Measurements from ENCODE around the gene RNASEH2B. TPM values are rescaled to one million over a fixed set of nuclear protein-coding genes. Genes with fewer than 3 reads are reported as not detected.

RNASEH2B gene
- total RNA-seq, 1 experiment from 2014 or later: 80.7 TPM

DNA sequence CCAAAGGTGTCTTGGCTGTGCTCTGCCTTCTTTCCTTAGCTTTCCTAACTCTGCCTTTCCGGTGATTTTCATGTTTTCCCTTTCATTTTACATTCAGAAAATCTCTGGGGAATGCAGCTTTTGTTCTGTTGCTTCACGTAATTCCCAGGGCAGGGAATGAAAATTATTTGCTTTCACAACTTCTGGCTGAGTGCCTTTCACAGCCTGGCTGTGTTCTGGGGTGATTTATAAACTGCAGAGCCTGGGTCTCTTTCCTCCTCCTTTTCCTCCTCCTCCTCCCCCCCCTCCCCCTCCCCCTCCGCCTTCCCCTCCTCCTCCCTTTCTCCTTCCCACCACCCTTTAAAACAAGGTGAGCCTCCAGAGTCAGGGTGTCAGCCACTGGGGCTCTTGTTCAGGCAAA lies 84.3 kb downstream of the RNASEH2B start:
- intact Hi-C loops (cut with micrococcal nuclease; ENCODE audit: unreplicated experiment): no loop called here
- H3K27me3 ChIP-seq (replicated peaks; ENCODE audit: insufficient read depth, low read depth, low read length, poor library complexity): no peaks in the 10 kb centered on the region
- no peaks in the 10 kb centered on the region for H3K36me3 ChIP-seq (ENCODE audit: insufficient read depth, low read length, poor library complexity, severe bottlenecking)
- ChIA-PET CTCF (no interaction called here), POLR2A (ENCODE audit: low non-redundant PET) (no interaction called here)
- peak; percentile 28 for DNase-seq (ENCODE audit: low spot score)
- H3K9me3 ChIP-seq (ENCODE audit: low read depth, low read length, poor library complexity, severe bottlenecking): no peaks in the 10 kb centered on the region
- H3K4me1 ChIP-seq (ENCODE audit: insufficient read depth, low read length, poor library complexity, severe bottlenecking): peaks cover 19% of the 10 kb centered on the region
- TF ChIP-seq EZH2 (IDR thresholded peaks at IDR 0.05; ENCODE audit: borderline replicate concordance, low read depth, low read length, poor library complexity, severe bottlenecking) (no peak), CTCF (conservative IDR thresholded peaks at IDR 0.05; ENCODE audit: low read depth, low read length) (no peak)
- no peak overlapping the region for H3K27ac ChIP-seq (ENCODE audit: low read depth, low read length, poor library complexity, severe bottlenecking)
- BruUV-seq (replicated peaks): no TSS peak
- no peak overlapping the region for H3K4me3 ChIP-seq (ENCODE audit: low read depth, low read length, poor library complexity, severe bottlenecking)

DNA sequence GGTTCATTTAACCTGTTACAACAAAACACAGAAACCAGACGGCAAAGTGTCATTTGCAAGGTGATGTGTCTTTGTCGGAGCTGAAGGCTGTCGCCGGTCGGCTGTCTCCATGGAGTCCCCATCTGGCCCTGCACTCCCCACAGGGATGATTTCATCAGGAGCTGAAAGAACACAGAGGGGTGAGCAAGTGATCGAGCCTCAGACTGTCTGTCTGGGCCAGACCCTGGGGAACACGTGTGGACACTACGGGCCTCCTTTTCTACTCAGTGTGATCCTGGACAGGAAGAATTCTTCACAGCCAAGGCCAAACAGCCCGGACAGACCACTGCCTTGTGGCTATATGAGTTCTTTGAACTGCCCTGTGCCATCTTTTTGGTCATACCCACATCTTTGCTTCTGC lies 85.1 kb downstream of the RNASEH2B start:
- H3K9me3 ChIP-seq (ENCODE audit: low read depth, low read length, poor library complexity, severe bottlenecking): no peaks in the 10 kb centered on the region
- ChIA-PET POLR2A (ENCODE audit: low non-redundant PET) (no interaction called here), CTCF (no interaction called here)
- no peak overlapping the region for H3K4me3 ChIP-seq (ENCODE audit: low read depth, low read length, poor library complexity, severe bottlenecking)
- no peak for DNase-seq (ENCODE audit: low spot score)
- H3K4me1 ChIP-seq (ENCODE audit: insufficient read depth, low read length, poor library complexity, severe bottlenecking): peaks cover 19% of the 10 kb centered on the region
- no peaks in the 10 kb centered on the region for H3K27me3 ChIP-seq (replicated peaks; ENCODE audit: insufficient read depth, low read depth, low read length, poor library complexity)
- BruUV-seq (replicated peaks): no TSS peak
- H3K27ac ChIP-seq (ENCODE audit: low read depth, low read length, poor library complexity, severe bottlenecking): no peak overlapping the region
- intact Hi-C loops (cut with micrococcal nuclease; ENCODE audit: unreplicated experiment): no loop called here
- TF ChIP-seq CTCF (conservative IDR thresholded peaks at IDR 0.05; ENCODE audit: low read depth, low read length) (no peak), EZH2 (IDR thresholded peaks at IDR 0.05; ENCODE audit: borderline replicate concordance, low read depth, low read length, poor library complexity, severe bottlenecking) (no peak)
- no peaks in the 10 kb centered on the region for H3K36me3 ChIP-seq (ENCODE audit: insufficient read depth, low read length, poor library complexity, severe bottlenecking)

GRCh38 chr13:50995854-50996253 lies 86.3 kb downstream of the RNASEH2B start:
- no TSS peak for BruUV-seq (replicated peaks)
- CTCF ChIA-PET: no interaction called here
- intact Hi-C loops (cut with micrococcal nuclease; ENCODE audit: unreplicated experiment): no loop called here

More at GRCh38 chr13:50995854-50996253, 86.3 kb downstream of the RNASEH2B start:
- DNase-seq (ENCODE audit: low spot score): peak; percentile 17
- H3K27ac ChIP-seq (ENCODE audit: low read depth, low read length, poor library complexity, severe bottlenecking): no peak overlapping the region
- no peaks in the 10 kb centered on the region for H3K9me3 ChIP-seq (ENCODE audit: low read depth, low read length, poor library complexity, severe bottlenecking)
- H3K4me1 ChIP-seq (ENCODE audit: insufficient read depth, low read length, poor library complexity, severe bottlenecking): peaks cover 19% of the 10 kb centered on the region
- POLR2A ChIA-PET (ENCODE audit: low non-redundant PET): interaction anchor here (0.6 kb wide), 1 partner anchor 12 kb away, joined by 3 read pairs; no protein-coding TSS in a partner anchor
- TF ChIP-seq CTCF (conservative IDR thresholded peaks at IDR 0.05; ENCODE audit: low read depth, low read length) (no peak), EZH2 (IDR thresholded peaks at IDR 0.05; ENCODE audit: borderline replicate concordance, low read depth, low read length, poor library complexity, severe bottlenecking) (no peak)
- no peaks in the 10 kb centered on the region for H3K27me3 ChIP-seq (replicated peaks; ENCODE audit: insufficient read depth, low read depth, low read length, poor library complexity)
- H3K4me3 ChIP-seq (ENCODE audit: low read depth, low read length, poor library complexity, severe bottlenecking): no peak overlapping the region
- no peaks in the 10 kb centered on the region for H3K36me3 ChIP-seq (ENCODE audit: insufficient read depth, low read length, poor library complexity, severe bottlenecking)
